Measurements from ENCODE around the gene CPT1A. TPM values are rescaled to one million over a fixed set of nuclear protein-coding genes. Genes with fewer than 3 reads are reported as not detected.

CPT1A gene
- polyA plus RNA-seq, 2 donors: 8.4 to 13.8 TPM

DNA sequence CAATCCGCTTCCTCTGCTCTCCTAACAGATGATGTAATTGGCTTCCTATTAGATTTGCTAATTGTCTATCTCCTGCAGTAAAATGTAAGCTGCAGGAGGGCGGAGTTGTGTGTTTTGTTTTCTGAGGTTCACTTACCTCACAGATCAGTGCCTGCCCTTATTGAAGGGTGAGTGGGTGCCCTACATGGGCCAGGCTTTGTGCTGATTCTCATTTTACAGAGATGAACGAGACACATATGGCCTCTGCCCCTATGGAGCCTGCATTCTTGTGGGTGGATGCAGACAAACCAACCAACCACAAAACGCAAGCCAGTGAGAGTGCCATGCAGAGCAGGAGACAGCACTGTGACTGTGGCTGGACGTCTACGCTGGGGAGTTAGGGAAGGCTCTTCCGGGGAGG, 100.3 kb downstream of the CPT1A start:
- no peaks in the 10 kb centered on the region for H3K9me3 ChIP-seq (ENCODE audit: control insufficient read depth in 2 of 2, insufficient read depth in 1 of 2, low read depth in 1 of 2, low read length in 1 of 2)
- 86 to 88% methylated on average over 7 of the region's 7 CpGs for WGBS, 2 donors
- H3K4me3 ChIP-seq (ENCODE audit: low read depth in 1 of 2, low read length in 2 of 2): no peak overlapping the region
- H3K27me3 ChIP-seq (ENCODE audit: control insufficient read depth in 1 of 2, insufficient read depth in 2 of 2, low read length in 2 of 2): no peaks in the 10 kb centered on the region
- no peak overlapping the region for H3K27ac ChIP-seq (ENCODE audit: low read depth in 2 of 2, low read length in 1 of 2)
- peaks cover 2 to 4% of the 10 kb centered on the region in 2 donors for H3K36me3 ChIP-seq (ENCODE audit: control insufficient read depth in 2 of 2, insufficient read depth in 2 of 2, low read length in 1 of 2)
- no peaks in the 10 kb centered on the region for H3K4me1 ChIP-seq (ENCODE audit: control insufficient read depth in 2 of 2, insufficient read depth in 2 of 2, low read length in 1 of 2)

DNA sequence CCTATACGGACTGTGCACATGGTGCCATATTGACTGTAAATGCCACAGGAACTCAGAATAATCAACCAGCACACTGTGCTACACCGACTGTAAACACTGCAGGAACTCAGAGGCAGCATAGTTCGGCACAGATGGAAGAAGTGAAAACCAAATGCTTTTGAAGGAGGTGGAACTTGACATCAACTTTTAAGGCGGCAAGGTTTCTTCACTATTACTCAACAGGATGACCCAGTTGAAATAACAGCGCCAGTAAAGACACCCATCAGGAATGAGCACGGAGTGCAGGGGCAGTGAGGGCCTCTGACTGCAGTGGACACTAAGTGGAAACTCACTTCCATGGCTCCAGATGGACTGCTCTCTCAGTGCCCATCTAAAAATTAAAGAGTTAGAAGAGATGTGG, 106.1 kb downstream of the CPT1A start:
- H3K27me3 ChIP-seq (ENCODE audit: control insufficient read depth in 1 of 2, insufficient read depth in 2 of 2, low read length in 2 of 2): no peaks in the 10 kb centered on the region
- WGBS, 2 donors: 87 to 89% methylated on average over 6 of the region's 6 CpGs
- peaks cover 0 to 1% of the 10 kb centered on the region in 2 donors for H3K4me1 ChIP-seq (ENCODE audit: control insufficient read depth in 2 of 2, insufficient read depth in 2 of 2, low read length in 1 of 2)
- H3K27ac ChIP-seq (ENCODE audit: low read depth in 2 of 2, low read length in 1 of 2): no peak overlapping the region
- H3K9me3 ChIP-seq (ENCODE audit: control insufficient read depth in 2 of 2, insufficient read depth in 1 of 2, low read depth in 1 of 2, low read length in 1 of 2): no peaks in the 10 kb centered on the region
- H3K4me3 ChIP-seq (ENCODE audit: low read depth in 1 of 2, low read length in 2 of 2): no peak overlapping the region
- peaks cover 0 to 2% of the 10 kb centered on the region in 2 donors for H3K36me3 ChIP-seq (ENCODE audit: control insufficient read depth in 2 of 2, insufficient read depth in 2 of 2, low read length in 1 of 2)

DNA sequence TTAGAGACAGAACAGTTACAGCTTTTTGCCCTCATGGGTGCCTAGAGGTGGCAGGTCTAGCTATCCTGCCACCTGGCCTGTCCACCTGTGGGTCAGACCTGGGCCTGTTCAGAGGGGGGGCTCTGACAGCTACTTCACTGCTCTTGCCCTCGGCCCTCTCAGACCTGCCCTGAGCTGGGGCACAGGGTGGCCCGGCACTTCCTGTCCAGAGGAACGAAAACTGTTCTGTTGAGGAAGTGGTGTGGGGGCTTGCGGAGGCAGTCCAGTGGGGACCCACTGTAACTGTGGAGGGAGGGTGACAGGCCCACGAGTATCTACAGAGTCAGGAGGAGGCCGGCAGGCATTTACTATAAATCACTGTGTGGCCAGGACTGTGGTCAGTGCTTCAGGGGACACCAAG, 106.6 kb downstream of the CPT1A start:
- H3K4me3 ChIP-seq (ENCODE audit: low read depth in 1 of 2, low read length in 2 of 2): no peak overlapping the region
- no peaks in the 10 kb centered on the region for H3K27me3 ChIP-seq (ENCODE audit: control insufficient read depth in 1 of 2, insufficient read depth in 2 of 2, low read length in 2 of 2)
- H3K36me3 ChIP-seq (ENCODE audit: control insufficient read depth in 2 of 2, insufficient read depth in 2 of 2, low read length in 1 of 2): peaks cover 0 to 2% of the 10 kb centered on the region in 2 donors
- no peaks in the 10 kb centered on the region for H3K9me3 ChIP-seq (ENCODE audit: control insufficient read depth in 2 of 2, insufficient read depth in 1 of 2, low read depth in 1 of 2, low read length in 1 of 2)
- H3K4me1 ChIP-seq (ENCODE audit: control insufficient read depth in 2 of 2, insufficient read depth in 2 of 2, low read length in 1 of 2): peaks cover 0 to 1% of the 10 kb centered on the region in 2 donors
- no peak overlapping the region for H3K27ac ChIP-seq (ENCODE audit: low read depth in 2 of 2, low read length in 1 of 2)
- WGBS, 2 donors: 77% methylated on average over 6 of the region's 6 CpGs

DNA sequence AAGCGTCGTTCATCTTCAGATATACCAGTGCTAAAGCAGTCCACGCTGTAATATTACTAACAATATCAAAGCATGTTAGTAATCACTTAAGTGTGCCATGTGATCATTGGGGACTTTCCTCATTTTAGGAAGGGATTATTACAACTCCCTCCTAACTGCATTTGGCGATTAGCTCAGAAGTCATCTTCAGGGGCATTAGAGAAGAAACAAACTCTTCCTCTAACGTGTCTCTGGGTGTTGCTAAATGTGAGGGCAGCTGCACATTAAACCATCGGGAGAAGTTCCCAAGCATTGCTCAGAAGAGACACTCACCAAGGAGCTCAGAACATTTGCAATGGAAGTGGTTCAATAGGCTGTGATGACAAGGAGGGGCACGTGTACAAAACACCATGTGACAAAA, 107.6 kb downstream of the CPT1A start:
- no peaks in the 10 kb centered on the region for H3K27me3 ChIP-seq (ENCODE audit: control insufficient read depth in 1 of 2, insufficient read depth in 2 of 2, low read length in 2 of 2)
- 85% methylated on average over 7 of the region's 7 CpGs for WGBS, 2 donors
- H3K4me1 ChIP-seq (ENCODE audit: control insufficient read depth in 2 of 2, insufficient read depth in 2 of 2, low read length in 1 of 2): peaks cover 0 to 1% of the 10 kb centered on the region in 2 donors
- H3K4me3 ChIP-seq (ENCODE audit: low read depth in 1 of 2, low read length in 2 of 2): no peak overlapping the region
- no peak overlapping the region for H3K27ac ChIP-seq (ENCODE audit: low read depth in 2 of 2, low read length in 1 of 2)
- peaks cover 0 to 2% of the 10 kb centered on the region in 2 donors for H3K36me3 ChIP-seq (ENCODE audit: control insufficient read depth in 2 of 2, insufficient read depth in 2 of 2, low read length in 1 of 2)
- no peaks in the 10 kb centered on the region for H3K9me3 ChIP-seq (ENCODE audit: control insufficient read depth in 2 of 2, insufficient read depth in 1 of 2, low read depth in 1 of 2, low read length in 1 of 2)

DNA sequence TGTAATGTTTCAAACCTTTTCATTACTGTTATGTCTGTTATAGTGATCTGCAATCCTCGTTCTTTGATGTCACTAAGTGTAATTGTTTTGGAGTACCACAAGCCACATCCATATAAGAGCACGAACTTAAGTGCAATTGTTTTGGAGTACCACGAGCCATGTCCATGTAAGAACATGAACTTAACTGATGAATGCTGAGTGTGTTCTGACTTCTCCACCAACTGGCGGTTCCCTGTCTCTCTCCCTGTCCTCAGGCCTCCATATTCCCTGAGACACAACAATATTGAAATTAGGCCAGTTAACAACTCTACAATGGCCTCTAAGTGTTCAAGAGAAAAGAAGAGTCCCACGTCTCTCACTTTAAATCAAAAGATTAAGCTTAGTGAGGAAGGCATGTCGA, 113.9 kb downstream of the CPT1A start:
- no peaks in the 10 kb centered on the region for H3K36me3 ChIP-seq (ENCODE audit: control insufficient read depth in 2 of 2, insufficient read depth in 2 of 2, low read length in 1 of 2)
- H3K27ac ChIP-seq (ENCODE audit: low read depth in 2 of 2, low read length in 1 of 2): no peak overlapping the region
- no peak overlapping the region for H3K4me3 ChIP-seq (ENCODE audit: low read depth in 1 of 2, low read length in 2 of 2)
- no peaks in the 10 kb centered on the region for H3K4me1 ChIP-seq (ENCODE audit: control insufficient read depth in 2 of 2, insufficient read depth in 2 of 2, low read length in 1 of 2)
- H3K27me3 ChIP-seq (ENCODE audit: control insufficient read depth in 1 of 2, insufficient read depth in 2 of 2, low read length in 2 of 2): no peaks in the 10 kb centered on the region
- 85 to 88% methylated on average over 6 of the region's 6 CpGs for WGBS, 2 donors
- H3K9me3 ChIP-seq (ENCODE audit: control insufficient read depth in 2 of 2, insufficient read depth in 1 of 2, low read depth in 1 of 2, low read length in 1 of 2): no peaks in the 10 kb centered on the region

DNA sequence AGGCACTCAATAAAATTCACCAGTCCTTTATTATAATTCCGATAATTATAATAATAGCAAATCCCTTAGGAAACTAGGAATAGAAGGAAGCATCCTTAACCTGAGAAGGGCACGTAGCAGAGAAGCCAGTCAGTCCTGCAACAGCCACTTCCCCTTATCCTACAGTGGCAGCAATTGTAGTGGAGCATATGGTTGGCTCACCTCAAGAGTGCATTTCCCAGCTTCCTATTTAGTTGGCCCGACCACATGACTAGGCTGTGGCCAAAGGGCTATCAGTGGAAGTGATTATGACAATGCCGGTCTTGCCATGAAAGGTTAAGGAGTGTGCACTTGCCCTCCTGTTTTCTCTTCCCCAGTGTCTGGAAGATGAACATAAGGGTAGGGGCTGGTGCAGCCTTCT, 117.4 kb downstream of the CPT1A start:
- Histone ChIP-seq H3K36me3 (ENCODE audit: control insufficient read depth in 2 of 2, insufficient read depth in 2 of 2, low read length in 1 of 2) (no peaks in the 10 kb centered on the region), H3K4me1 (ENCODE audit: control insufficient read depth in 2 of 2, insufficient read depth in 2 of 2, low read length in 1 of 2) (no peaks in the 10 kb centered on the region), H3K27me3 (ENCODE audit: control insufficient read depth in 1 of 2, insufficient read depth in 2 of 2, low read length in 2 of 2) (peaks cover 0 to 3% of the 10 kb centered on the region in 2 donors), H3K27ac (ENCODE audit: low read depth in 2 of 2, low read length in 1 of 2) (no peak overlapping the region), H3K9me3 (ENCODE audit: control insufficient read depth in 2 of 2, insufficient read depth in 1 of 2, low read depth in 1 of 2, low read length in 1 of 2) (no peaks in the 10 kb centered on the region), H3K4me3 (ENCODE audit: low read depth in 1 of 2, low read length in 2 of 2) (no peak overlapping the region)
- 80% methylated on average over 4 of the region's 4 CpGs for WGBS, 2 donors

DNA sequence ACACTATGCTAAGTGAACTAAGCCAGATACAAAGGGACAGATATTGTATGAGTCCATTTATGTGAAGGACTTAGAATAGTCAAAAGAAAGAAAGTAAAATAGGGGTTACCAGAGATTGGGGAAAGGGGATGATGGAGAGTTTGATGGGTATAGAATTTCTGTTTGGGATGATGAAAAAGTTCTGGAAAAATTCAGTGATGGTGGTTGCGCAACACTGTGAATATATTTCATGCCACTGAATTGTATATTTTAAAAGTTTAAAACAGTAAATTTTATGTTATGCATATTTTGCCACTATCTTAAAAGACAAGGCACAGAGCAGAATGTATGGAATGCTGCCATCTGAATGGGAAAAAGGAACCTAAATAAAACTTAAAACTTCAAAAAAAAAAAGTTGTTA, 119.6 kb downstream of the CPT1A start:
- Histone ChIP-seq H3K4me1 (ENCODE audit: control insufficient read depth in 2 of 2, insufficient read depth in 2 of 2, low read length in 1 of 2) (no peaks in the 10 kb centered on the region), H3K27ac (ENCODE audit: low read depth in 2 of 2, low read length in 1 of 2) (no peak overlapping the region), H3K36me3 (ENCODE audit: control insufficient read depth in 2 of 2, insufficient read depth in 2 of 2, low read length in 1 of 2) (no peaks in the 10 kb centered on the region), H3K9me3 (ENCODE audit: control insufficient read depth in 2 of 2, insufficient read depth in 1 of 2, low read depth in 1 of 2, low read length in 1 of 2) (peaks cover 0 to 2% of the 10 kb centered on the region in 2 donors), H3K27me3 (ENCODE audit: control insufficient read depth in 1 of 2, insufficient read depth in 2 of 2, low read length in 2 of 2) (peaks cover 0 to 3% of the 10 kb centered on the region in 2 donors), H3K4me3 (ENCODE audit: low read depth in 1 of 2, low read length in 2 of 2) (no peak overlapping the region)
- 97 to 100% methylated on average over 1 of the region's 1 CpG for WGBS, 2 donors

DNA sequence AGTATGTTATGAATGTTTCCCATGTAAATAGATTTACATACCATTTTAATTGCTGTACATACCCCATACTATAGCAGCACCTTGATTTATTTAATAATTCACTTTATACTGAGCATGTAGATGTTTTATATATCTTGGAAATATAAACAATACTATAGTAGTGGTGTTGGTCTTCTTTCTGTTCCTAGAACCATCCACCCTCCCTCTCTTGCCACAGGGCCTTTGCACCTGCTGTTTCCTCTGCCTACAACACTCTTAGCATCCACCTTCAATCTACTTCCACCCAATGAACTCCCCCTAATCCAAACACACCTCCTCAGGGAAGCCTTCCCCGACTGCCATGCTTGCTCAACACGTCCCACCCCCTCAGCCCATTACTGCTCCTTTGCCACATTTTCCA, 120.6 kb downstream of the CPT1A start:
- peaks cover 0 to 2% of the 10 kb centered on the region in 2 donors for H3K9me3 ChIP-seq (ENCODE audit: control insufficient read depth in 2 of 2, insufficient read depth in 1 of 2, low read depth in 1 of 2, low read length in 1 of 2)
- no peak overlapping the region for H3K27ac ChIP-seq (ENCODE audit: low read depth in 2 of 2, low read length in 1 of 2)
- peaks cover 0 to 3% of the 10 kb centered on the region in 2 donors for H3K27me3 ChIP-seq (ENCODE audit: control insufficient read depth in 1 of 2, insufficient read depth in 2 of 2, low read length in 2 of 2)
- 89 to 92% methylated on average over 2 of the region's 2 CpGs for WGBS, 2 donors
- no peaks in the 10 kb centered on the region for H3K4me1 ChIP-seq (ENCODE audit: control insufficient read depth in 2 of 2, insufficient read depth in 2 of 2, low read length in 1 of 2)
- H3K4me3 ChIP-seq (ENCODE audit: low read depth in 1 of 2, low read length in 2 of 2): no peak overlapping the region
- no peaks in the 10 kb centered on the region for H3K36me3 ChIP-seq (ENCODE audit: control insufficient read depth in 2 of 2, insufficient read depth in 2 of 2, low read length in 1 of 2)

DNA sequence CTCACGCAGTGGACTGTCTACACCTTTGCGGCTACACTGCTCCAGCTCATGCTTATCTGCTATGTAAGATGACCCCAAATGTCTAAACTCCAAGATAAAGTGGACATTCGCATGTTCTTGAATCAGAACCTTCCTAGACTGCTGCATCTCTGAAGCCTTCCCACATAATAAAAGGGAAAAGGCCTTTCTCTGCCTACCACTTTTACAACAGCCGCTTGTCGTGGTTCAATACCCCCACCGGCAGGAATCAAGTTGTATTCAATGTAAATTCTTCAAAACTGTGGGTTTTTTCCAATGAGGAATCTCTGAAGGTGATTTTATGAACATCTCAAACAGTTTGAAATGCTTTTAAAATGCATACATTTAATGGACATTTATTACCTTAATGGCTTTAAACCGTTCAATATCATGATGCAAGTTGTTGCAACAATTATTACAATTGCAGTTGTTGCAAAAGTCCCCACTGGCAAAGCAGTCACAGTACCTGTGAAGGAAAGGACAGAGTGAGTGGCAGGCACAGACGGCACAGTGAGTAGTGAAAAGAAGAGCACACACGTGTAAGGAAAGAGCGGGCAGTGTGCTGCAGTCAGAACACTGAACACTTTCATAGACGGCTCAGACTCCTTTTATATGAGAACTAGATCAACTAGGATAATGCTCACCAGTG, 126.1 kb downstream of the CPT1A start:
- Histone ChIP-seq H3K4me3 (ENCODE audit: low read depth in 1 of 2, low read length in 2 of 2) (no peak overlapping the region), H3K4me1 (ENCODE audit: control insufficient read depth in 2 of 2, insufficient read depth in 2 of 2, low read length in 1 of 2) (peaks cover 0 to 3% of the 10 kb centered on the region in 2 donors), H3K27me3 (ENCODE audit: control insufficient read depth in 1 of 2, insufficient read depth in 2 of 2, low read length in 2 of 2) (peaks cover 0 to 3% of the 10 kb centered on the region in 2 donors), H3K9me3 (ENCODE audit: control insufficient read depth in 2 of 2, insufficient read depth in 1 of 2, low read depth in 1 of 2, low read length in 1 of 2) (peaks cover 0 to 2% of the 10 kb centered on the region in 2 donors), H3K36me3 (ENCODE audit: control insufficient read depth in 2 of 2, insufficient read depth in 2 of 2, low read length in 1 of 2) (no peaks in the 10 kb centered on the region), H3K27ac (ENCODE audit: low read depth in 2 of 2, low read length in 1 of 2) (no peak overlapping the region)
- 90 to 93% methylated on average over 11 of the region's 11 CpGs for WGBS, 2 donors

Data from esophagus (tissue), 2 donors.